GM12801 (cell line): ENCODE data around the gene PON2.

Experiments
- TF ChIP-seq, protein P1 (sequence below): IDR thresholded peaks from one replicate; pipeline ENCODE4 v1.5.1; 2011; ENCODE audit warnings: control low read depth; ENCODE audit not compliant: insufficient read length; ENCODE audit errors: extremely low read depth

The PON2 gene

DNA sequence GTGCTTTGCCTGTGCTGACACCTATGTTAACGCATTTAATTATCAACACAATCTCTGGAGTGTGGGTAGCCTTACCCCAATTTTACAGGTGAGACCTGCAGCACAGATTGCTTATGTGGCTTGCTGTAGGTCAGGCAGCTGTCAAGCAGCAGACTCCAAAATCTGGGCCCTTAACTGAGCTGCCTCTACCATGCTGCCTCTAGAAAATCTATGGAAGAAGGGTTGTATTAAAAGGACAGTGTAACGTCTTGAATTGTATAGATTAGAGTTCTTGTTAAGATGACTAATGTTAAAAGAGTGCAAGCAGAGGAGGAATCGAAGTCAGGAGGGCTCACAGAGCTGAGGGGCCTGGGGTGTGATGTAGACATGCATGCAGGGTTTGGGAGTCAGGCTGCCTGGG is 37.4 kb downstream of the PON2 start:
- TF ChIP-seq, protein P1, sequence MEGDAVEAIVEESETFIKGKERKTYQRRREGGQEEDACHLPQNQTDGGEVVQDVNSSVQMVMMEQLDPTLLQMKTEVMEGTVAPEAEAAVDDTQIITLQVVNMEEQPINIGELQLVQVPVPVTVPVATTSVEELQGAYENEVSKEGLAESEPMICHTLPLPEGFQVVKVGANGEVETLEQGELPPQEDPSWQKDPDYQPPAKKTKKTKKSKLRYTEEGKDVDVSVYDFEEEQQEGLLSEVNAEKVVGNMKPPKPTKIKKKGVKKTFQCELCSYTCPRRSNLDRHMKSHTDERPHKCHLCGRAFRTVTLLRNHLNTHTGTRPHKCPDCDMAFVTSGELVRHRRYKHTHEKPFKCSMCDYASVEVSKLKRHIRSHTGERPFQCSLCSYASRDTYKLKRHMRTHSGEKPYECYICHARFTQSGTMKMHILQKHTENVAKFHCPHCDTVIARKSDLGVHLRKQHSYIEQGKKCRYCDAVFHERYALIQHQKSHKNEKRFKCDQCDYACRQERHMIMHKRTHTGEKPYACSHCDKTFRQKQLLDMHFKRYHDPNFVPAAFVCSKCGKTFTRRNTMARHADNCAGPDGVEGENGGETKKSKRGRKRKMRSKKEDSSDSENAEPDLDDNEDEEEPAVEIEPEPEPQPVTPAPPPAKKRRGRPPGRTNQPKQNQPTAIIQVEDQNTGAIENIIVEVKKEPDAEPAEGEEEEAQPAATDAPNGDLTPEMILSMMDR, result no peak

DNA sequence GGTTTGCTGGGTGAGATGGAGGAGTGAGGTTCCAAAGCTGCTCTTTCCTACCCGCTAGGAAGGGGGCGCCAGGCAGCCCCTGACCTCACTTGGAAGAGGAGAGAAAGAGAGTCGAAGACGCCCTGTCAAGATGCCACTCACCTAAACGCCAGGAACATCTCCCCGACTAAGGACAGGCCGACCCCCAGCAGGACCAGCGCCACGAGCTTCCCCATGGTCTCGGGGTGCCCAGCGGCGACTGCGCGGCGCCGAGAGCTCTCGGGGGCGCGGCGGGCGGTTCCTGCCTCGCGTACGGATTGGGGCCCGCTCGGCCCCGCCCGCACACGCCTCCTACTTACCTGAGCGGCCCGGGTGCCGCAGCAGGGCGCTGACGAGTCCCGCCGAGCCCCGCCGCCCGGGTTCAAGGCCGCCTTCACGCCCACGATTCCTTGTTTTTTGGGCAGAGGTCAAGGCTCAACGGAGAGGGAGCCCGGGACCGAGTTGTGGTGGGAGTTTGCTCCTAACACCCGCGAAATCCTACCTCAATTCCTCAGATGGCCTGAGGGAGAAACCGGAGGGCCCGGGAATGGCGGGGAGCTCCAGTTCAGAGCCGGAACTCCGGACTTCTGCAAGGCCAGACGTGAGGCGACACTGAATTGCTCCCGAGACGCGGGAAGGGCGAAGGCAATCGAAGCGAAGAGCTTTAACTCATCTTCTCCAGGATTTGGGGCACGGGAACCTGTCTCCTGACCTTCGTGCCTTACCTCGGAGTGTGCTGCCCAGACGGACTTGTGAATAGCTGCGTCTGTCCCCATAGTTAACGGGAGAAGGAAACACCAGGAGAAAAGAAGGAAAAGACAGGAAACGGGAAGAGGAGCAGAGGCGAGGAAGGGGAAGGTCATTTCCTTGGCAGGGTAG is 38.4 kb downstream of the PON2 start, which contains the start of gene PON3:
Gene PON3 (minus strand): TSS at position 240 of the 897 bp plus-strand sequence. CDS start 25 bp downstream, at position 215.
- TF ChIP-seq, protein P1, result no peak

DNA sequence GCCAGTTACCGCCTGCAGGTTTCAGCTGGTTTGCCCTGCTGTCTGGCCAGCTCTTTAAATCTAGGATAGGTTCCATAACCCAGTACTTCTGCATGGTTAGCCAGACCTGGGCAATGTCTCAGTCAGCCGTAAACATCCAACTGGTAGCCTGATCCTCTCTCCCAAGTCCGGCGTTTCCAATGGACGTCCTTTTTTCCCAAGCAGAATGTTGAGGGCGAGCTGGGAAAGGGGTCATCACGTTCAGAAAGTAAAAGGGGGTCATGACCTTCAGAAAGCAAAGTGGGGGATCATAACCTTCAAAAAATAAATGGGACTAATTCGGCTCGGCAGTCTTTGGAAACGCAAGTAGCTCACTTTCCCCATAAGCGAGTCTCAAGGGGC is 39.1 kb downstream of the PON2 start:
- TF ChIP-seq, protein P1, result no peak

DNA sequence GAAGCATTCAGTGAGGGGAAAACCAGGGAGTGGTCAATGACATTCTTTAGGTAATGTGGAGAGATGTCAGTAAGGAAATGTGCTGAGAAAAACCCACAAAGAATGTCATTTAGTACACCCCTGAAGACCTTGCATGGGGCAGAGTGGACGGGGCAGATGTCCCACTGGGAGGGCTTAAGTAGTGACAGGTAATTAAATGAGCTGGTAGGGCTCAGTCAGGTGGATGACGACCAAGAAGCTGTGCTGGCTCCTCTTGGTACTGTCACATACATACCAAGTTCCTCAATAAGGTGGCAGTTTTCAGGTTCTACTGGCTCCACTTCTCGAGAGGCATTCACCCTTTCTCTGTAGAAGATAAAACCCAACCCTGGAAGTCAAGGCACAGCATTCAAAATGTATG is 40.5 kb downstream of the PON2 start:
- TF ChIP-seq, protein P1, result no peak

DNA sequence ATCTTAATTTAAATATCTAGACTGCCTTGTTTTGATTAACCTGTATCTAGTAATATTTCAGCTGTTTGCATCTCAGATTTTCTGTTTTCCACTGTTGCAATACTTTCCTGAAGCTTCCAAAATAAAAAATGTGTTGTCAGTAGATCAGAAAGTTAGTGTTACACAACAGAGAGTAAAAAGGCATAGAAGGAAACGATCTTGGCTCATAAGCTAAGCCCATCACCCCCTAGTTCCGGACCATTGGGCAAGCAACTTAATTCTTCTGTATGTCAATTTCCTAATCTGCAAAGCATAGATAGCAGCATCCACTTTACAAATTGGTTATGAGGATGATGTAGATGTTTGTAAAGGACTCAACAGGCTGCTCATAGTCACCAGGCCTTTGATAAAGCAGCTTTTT is 43.1 kb downstream of the PON2 start:
- TF ChIP-seq, protein P1, result no peak

DNA sequence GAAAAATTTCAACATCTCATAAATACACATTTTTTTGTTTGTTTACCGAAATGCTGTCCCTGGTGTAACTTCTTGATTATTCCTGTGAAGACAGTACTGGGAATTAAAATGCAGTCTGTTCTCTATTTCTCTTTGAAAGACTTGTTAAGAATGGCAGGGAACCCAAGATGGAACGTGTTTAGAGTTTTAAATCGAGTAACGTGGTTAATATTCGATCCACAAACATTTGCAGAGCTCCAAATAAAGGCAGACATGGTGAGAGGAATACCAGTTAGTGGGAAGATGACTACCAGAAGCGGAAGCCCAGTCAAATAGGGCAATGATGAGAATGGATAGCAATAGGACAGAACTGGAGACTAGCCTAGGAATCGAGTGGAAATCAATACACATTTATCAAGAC is 45.3 kb downstream of the PON2 start:
- TF ChIP-seq, protein P1, result no peak

DNA sequence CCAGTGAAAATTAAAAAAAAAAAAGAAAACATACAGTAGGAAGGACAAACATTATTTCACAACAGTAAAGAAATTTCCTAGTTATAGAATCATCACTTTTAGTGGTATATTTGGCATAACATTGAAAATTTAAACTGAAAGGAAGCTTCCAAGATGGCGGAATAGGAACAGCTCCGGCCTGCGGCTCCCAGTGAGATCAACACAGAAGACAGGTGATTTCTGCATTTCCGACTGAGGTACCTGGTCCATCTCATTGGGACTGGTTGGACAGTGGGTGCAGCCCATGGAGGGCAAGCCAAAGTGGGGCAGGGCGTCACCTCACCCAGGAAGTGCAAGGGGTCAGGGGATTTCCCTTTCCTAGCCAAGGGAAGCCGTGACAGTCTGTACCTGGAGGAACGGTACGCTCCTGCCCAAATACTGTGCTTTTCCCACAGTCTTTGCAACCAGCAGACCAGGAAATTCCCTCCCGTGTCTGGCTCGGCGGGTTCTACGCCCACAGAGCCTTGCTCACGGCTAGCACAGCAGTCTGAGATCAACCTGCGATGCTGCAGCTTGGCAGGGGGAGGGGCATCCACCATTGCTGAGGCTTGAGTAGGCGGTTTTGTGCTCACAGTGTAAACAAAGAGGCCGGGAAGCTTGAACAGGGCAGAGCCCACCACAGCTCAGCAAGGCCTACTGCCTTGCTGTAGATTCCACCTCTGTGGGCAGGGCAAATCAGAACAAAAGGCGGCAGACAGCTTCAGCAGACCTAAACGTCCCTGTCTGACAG is 58.0 kb downstream of the PON2 start:
- TF ChIP-seq, protein P1, result no peak
